Stimulated activated CD4-positive, alpha-beta T cell treated with anti-CD3 and anti-CD28 coated beads, Interleukin-1b, Interleukin-23, amount 100 ng/mL, for 1 hour (primary cell): Measurements from ENCODE around the gene NDNF.

Experiments used
- DNase-seq, 2 donors: peaks; one replicate each; pipeline ENCODE4 v3.0.0-alpha.2; 2020; ENCODE audit warnings: low read depth in 2 of 2

Gene NDNF

DNA sequence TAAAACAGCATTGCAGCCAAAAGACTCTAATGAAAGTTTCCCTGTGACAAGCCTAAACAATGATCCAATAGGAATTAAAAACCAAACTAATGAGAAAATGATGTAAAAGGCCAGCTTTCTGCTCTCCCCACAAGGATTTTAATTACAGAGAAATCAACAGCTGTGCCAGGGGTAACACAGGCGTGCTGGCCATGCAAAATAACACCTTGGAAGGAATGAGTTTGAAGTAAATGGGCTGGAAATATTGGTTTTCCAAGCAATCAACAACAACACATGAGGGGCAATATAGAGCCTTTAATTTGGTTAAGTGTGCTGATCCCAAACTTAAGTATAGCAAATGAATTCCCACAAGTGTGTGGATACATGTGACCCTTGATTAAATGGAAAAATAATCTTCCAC is 56.9 kb downstream of the NDNF start:
- no peak for DNase-seq

DNA sequence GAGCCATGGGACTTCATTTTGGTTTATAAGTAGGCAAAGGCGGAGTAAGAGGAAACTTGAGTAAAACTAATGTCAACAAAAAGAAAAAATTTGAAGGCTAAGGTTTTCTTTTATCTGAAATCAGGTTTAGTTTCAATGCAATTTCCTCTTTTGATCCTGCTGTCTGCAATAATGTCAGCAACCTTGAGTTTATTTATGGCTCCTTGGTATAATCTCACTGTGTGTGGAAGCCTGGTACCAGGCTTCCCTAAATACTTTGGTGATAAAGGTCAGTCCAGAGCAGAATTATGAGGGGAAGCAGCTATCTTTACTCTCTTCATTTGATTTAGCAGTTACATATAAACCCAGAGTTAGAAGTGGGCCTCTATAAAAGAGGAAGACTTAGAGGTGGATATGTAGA is 57.8 kb downstream of the NDNF start:
- DNase-seq = no peak

DNA sequence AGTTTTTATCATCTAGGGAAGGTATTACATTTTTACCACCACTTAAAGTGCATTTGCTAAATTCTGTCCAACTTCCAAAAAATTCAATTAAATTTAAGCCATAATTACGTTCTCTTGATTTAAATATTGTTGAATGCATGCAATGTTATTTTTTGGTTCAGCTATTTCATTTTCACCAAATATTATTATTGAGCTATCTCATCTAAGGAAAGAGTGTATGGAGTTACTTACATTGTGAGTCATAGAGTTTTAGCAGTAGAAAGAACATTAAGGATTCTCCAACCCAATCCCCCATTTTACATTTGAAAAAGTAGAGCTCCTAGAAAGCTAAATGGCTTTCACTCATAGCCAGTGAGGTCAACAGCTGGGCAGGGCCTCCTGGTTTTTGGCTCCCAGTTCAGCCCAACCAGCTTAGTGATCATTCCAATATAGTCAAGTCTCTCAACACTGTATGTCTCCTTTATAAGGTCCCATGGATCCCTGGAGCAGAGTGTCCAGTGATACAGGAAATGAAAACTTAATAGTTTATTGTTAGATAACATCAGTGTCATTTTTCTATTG is 60.5 kb downstream of the NDNF start:
- DNase-seq = no peak

DNA sequence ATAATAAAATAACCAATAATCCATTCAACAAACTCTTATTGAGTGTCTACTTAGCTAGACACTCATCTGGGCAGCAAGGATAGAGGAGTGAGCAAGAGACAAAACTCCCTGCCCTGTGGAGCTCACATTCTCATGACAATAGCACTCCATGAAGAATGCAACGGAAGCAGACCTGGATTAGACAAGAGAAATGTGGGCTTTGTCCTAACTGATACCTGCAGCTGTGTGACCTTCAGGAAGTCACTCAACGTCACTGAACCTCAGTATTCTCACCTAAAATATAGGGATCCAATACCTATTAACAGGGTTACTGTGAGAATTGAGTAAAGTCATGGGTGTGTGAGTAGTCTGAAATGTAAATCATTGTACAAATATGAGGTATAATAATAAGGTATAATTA is 61.2 kb downstream of the NDNF start:
- no peak for DNase-seq

DNA sequence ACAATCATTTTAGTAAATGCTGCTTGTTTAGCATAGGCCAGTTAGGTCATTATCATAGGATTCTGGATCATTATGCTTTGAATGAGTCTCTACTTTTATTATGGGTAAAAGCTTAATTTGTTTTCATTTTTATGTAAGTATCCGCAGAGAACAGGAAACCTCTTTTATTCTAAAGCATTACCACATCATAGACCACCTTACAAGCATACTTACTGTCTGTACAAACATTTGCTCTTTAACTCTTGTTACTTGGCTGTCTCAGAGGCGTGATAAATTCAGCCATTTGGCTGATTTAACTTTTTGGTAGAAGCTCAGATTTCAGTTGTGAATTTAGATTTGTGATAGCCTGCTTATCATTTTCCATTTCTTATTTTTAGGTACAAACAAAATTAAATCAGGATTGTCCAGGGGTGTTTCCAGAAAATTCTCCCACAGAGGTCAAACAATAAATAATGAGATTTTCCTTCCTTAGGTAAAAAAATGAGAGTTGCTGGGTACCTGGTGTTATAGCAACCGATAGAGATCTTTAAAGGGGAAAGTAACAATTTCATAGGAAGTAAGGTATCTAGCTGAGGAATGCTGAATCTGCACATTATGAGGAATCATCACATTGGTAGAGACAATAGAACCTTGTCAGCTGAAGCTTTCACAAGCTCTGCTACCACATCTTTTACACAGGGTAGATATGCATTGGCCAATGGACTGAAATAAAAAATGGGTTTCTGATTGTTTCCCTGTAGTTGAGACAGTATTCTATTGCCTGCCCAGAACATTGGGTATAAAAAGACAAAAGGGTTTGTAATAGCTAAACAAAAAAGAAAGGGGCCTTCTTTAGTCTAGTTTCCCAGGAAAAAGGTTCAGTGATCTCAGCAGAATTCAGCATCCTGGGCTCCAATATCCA is 62.5 kb downstream of the NDNF start:
- DNase-seq = no peak

DNA sequence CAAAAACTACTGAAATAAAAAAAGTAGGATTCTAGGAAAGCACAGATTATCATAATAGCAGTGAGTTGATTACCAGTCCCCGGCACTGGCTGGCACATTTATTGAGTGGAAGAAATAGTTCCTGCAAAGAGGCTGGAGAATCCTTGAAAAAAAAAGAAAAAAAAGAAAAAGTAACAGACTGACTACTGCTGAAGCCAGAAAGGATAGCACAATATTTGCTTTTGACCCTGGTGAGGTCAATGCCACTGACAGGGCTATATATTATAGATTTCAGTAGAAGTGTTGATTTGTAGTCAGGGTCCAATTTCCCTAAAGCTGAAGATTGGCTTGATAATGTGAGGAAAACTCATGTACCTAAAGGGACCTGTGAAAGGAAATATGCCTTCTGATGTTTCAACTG is 64.7 kb downstream of the NDNF start:
- no peak for DNase-seq

DNA sequence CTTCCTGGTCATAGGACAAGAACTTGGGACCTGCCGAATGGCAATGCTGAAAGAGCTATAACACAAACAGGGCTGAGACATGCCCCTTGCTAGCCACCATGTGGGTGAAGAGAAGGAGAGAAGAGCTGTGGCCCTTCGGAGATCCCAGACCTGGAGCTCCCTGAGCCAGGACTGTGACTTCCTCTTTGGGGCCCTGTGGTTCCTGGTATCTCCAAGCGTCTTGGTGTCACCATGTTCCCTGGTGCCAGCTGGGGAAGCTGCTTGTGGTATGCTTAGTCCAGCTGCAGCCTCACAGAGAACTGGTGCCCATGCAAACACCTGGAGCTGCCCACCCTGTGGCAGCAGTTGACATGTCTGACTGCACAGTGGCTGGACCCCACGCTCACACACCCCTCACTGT is 68.5 kb downstream of the NDNF start:
- no peak for DNase-seq

DNA sequence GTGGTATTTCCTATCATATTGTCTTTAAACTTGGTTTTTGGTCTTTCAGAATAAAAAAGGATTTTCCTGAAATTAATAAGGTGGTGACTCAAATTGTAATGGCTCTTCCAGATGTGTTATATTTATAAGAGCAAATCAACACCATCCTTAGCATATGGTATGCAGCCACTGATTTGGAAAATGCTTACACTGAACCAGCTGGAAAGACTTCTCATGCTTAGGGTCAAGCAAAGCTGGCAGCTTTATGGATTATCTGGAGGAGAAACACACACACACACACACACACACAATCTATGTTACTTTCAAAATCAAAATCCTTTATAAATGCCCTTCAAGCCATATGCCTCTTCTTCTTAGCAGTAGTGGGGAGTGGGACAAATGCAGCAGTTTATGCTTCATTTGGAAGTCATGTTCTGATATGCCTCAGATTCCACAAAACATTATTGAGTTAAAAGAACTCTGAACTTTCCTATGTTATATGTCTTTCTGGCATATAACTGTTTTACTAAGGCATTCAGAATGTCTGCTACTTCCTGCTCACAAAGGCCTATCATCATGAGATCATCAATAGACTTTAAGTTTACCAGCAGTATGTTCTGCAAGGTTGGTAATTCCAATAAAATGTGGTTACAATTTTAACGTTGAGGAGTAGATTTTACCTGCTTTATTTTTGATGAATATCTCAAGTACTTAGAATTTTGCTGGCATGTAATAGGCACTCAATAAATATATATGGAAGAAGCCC is 76.9 kb downstream of the NDNF start:
- DNase-seq = no peak

DNA sequence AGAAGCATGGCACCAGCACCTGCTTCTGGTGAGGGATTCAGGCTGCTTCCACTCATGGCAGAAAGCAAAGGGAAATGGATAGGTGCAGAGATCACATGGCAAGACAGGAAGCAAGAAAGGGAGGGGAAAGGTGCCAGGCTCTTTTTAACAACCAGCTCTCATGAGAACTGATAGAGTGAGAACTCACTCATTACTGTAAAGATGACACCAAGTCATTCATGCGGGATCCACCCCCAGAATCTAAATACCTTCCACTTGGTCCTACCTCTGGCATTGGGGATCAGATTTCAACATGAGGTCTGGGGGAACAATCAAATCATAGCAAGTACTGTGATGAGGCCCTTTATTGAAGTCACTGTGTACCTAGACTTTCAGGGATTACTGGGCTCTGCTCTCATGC is 77.8 kb downstream of the NDNF start:
- DNase-seq = no peak

DNA sequence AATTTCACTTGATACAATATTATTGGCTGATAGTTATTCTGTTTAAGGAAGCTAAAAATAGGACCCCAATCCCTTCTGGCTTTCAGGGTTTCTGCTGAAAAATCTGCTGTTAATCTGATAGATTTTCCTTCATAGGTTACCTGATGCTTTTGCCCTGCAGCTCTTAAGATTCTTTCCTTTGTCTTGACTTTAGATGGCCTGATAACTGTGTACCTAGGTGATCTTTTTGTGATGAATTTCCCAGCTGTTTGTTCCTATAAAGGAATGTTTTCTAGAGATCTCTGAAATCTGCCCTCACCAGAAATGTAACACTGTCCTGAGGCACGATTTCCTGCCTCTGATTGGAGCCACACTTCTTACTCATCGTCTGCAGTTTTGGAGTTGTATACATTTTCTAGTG is 80.5 kb downstream of the NDNF start:
- DNase-seq = no peak

DNA sequence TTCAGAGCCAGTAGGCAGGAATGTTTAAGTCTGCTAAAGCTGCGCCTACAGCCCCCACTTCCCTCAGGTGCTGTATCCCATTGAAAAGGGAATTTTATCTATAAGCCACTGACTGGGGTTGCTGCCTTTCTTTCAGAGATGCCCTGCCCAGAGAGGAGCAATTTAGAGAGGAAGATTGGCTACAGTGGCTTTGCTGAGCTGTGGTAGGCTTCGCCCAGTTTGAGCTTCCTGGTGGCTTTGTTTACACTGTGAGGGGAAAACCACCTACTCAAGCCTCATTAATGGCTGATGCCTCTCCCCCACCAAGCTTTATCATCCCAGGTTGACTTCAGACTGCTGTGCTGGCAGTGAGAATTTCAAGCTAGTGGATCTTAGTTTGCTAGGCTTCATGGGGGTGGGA is 82.1 kb downstream of the NDNF start:
- DNase-seq = no peak
